ENCODE data around the gene HS3ST2.

GRCh38 chr16:22838681-22839080 is 24.7 kb downstream of the HS3ST2 start:
- TF ChIP-seq ZNF274 (IDR thresholded peaks at IDR 0.05; ENCODE audit: low read length), result no peak
- TF ChIP-seq ZNF274 (tag by site-specific recombination; IDR thresholded peaks at IDR 0.05; ENCODE audit: borderline replicate concordance), result no peak
- TF ChIP-seq CTCF (tag by site-specific recombination; IDR thresholded peaks at IDR 0.05), result no peak
- TF ChIP-seq ZBTB1 (tag by site-specific recombination; IDR thresholded peaks at IDR 0.05), result no peak
- TF ChIP-seq ELK4 (IDR thresholded peaks at IDR 0.05; ENCODE audit: borderline replicate concordance, low read depth, low read length), result no peak
- no peak for TF ChIP-seq HOXC10 (CRISPR knock-in tag; IDR thresholded peaks at IDR 0.05)
- no peak for TF ChIP-seq ZNF121 (tag by site-specific recombination; IDR thresholded peaks at IDR 0.05)
